Activated naive CD4-positive, alpha-beta T cell treated with anti-CD3 and anti-CD28 coated beads for 36 hours (primary cell): ENCODE measurements around the gene LSM8. TPM values are rescaled to one million over a fixed set of nuclear protein-coding genes. Genes with fewer than 3 reads are reported as not detected.
"Not testable (repeated sequence)": the region's sequence is repeated elsewhere in the genome, so short reads cannot be mapped to it uniquely, and the experiment has no call there.

Experiments
- CTCF ChIA-PET: fragments of 350-600 bp; sonication (Branson Sonifier 250); formaldehyde crosslinking; loops from one replicate; lab custom pipeline; 2021; ENCODE audit warnings: antibody characterized with exemption; lab: Charles Lee
- DNase-seq: peaks from one replicate; pipeline ENCODE4 v3.0.0-alpha.2; 2020
- H3K27ac Mint-ChIP-seq: one replicate; pipeline ENCODE4 v1.8.0; 2021; ENCODE audit warnings: mild to moderate bottlenecking, mixed read lengths
- H3K27me3 Mint-ChIP-seq: one replicate; pipeline ENCODE4 v1.8.0; 2021; ENCODE audit warnings: low read depth, mixed read lengths
- H3K36me3 Mint-ChIP-seq: one replicate; pipeline ENCODE4 v1.8.0; 2021; ENCODE audit warnings: low read depth, mixed read lengths
- H3K4me1 Mint-ChIP-seq: one replicate; pipeline ENCODE4 v1.8.0; 2021; ENCODE audit warnings: low read depth, mixed read lengths
- H3K4me3 Mint-ChIP-seq: one replicate; pipeline ENCODE4 v1.8.0; 2021; ENCODE audit warnings: mild to moderate bottlenecking, moderate library complexity, mixed read lengths
- H3K9me3 Mint-ChIP-seq: one replicate; pipeline ENCODE4 v1.8.0; 2021; ENCODE audit warnings: mixed read lengths
- intact Hi-C: fragments of 100-400 bp; cut with micrococcal nuclease; formaldehyde crosslinking; loops from one replicate; pipeline ENCODE4 v1.15.1; 2023
- total RNA-seq, 2 experiments: library from RNA; stranded (reverse); gene quantifications; one replicate each; pipeline ENCODE4 v1.2.3, GENCODE V29; 2021

The LSM8 gene
- total RNA-seq = 10 to 100 TPM; 39.1 to 43.3 TPM

- peak within 1 kb of the TSS; percentile 98 for H3K27ac Mint-ChIP-seq
- H3K27me3 Mint-ChIP-seq = no peaks in the 10 kb centered on the region
- intact Hi-C loops = loop anchor here (1.0 to 10.0 kb wide), 7 partner anchors 12 to 1969 kb away; partner anchors contain the start of genes CAPZA2, ST7 and TES
- H3K9me3 Mint-ChIP-seq = no peaks in the 10 kb centered on the region
- peak; percentile 98 for DNase-seq
- CTCF ChIA-PET = interaction anchor here (1.4 kb wide), 1 partner anchor 14 kb away, joined by 4 read pairs; no protein-coding TSS in a partner anchor
- peak within 1 kb of the TSS; percentile 95 for H3K4me3 Mint-ChIP-seq
- peaks cover 32% of the 10 kb centered on the region for H3K4me1 Mint-ChIP-seq
- H3K36me3 Mint-ChIP-seq = peaks cover 25% of the 10 kb centered on the region
Measured at GRCh38 chr7:118183786-118184564, at the start of gene LSM8. Gene LSM8 (plus strand): TSS chr7:118184164. CDS start chr7:118184224, 60 bp downstream.

- DNase-seq, H3K9me3 Mint-ChIP-seq, CTCF ChIA-PET, H3K27ac Mint-ChIP-seq, intact Hi-C loops, H3K4me3 Mint-ChIP-seq, H3K36me3 Mint-ChIP-seq, H3K4me1 Mint-ChIP-seq, H3K27me3 Mint-ChIP-seq: not testable (repeated sequence)
Measured at GRCh38 chr7:118134420-118134819, 49.5 kb upstream of the LSM8 start.

- CTCF ChIA-PET = no interaction called here
- no peaks in the 10 kb centered on the region for H3K4me1 Mint-ChIP-seq
- intact Hi-C loops = no loop called here
- H3K4me3 Mint-ChIP-seq = no peak overlapping the region
- peaks cover 8% of the 10 kb centered on the region for H3K27me3 Mint-ChIP-seq
- no peaks in the 10 kb centered on the region for H3K36me3 Mint-ChIP-seq
- no peaks in the 10 kb centered on the region for H3K9me3 Mint-ChIP-seq
- DNase-seq = no peak
- no peak overlapping the region for H3K27ac Mint-ChIP-seq
Measured at GRCh38 chr7:118140468-118140867, 43.5 kb upstream of the LSM8 start.

- Mint-ChIP-seq H3K36me3 (no peaks in the 10 kb centered on the region), H3K27me3 (peaks cover 8% of the 10 kb centered on the region), H3K4me3 (no peak overlapping the region), H3K4me1 (no peaks in the 10 kb centered on the region), H3K27ac (no peak overlapping the region), H3K9me3 (no peaks in the 10 kb centered on the region)
- no peak for DNase-seq
- intact Hi-C loops = no loop called here
- CTCF ChIA-PET = no interaction called here
Measured at GRCh38 chr7:118142012-118142411, 42.0 kb upstream of the LSM8 start.

- intact Hi-C loops = no loop called here
- H3K9me3 Mint-ChIP-seq = no peaks in the 10 kb centered on the region
- CTCF ChIA-PET = no interaction called here
Measured at GRCh38 chr7:118148930-118149329, 35.0 kb upstream of the LSM8 start.

GRCh38 chr7:118149394-118149793 lies 34.6 kb upstream of the LSM8 start:
- no peaks in the 10 kb centered on the region for H3K36me3 Mint-ChIP-seq
- intact Hi-C loops = no loop called here
- CTCF ChIA-PET = no interaction called here
- no peak overlapping the region for H3K4me3 Mint-ChIP-seq
- H3K27ac Mint-ChIP-seq = no peak overlapping the region
- no peak for DNase-seq
- H3K27me3 Mint-ChIP-seq = peaks cover 5% of the 10 kb centered on the region
- no peaks in the 10 kb centered on the region for H3K9me3 Mint-ChIP-seq
- no peaks in the 10 kb centered on the region for H3K4me1 Mint-ChIP-seq

More at GRCh38 chr7:118148930-118149329, 35.0 kb upstream of the LSM8 start:
- no peak for DNase-seq
- Mint-ChIP-seq H3K36me3 (no peaks in the 10 kb centered on the region), H3K4me3 (no peak overlapping the region), H3K27ac (no peak overlapping the region), H3K27me3 (peaks cover 5% of the 10 kb centered on the region), H3K4me1 (no peaks in the 10 kb centered on the region)

- H3K9me3 Mint-ChIP-seq = no peaks in the 10 kb centered on the region
- no peaks in the 10 kb centered on the region for H3K36me3 Mint-ChIP-seq
- H3K4me1 Mint-ChIP-seq = no peaks in the 10 kb centered on the region
- DNase-seq = no peak
- H3K27me3 Mint-ChIP-seq = peaks cover 14% of the 10 kb centered on the region
- H3K4me3 Mint-ChIP-seq = no peak overlapping the region
- intact Hi-C loops = no loop called here
- CTCF ChIA-PET = interaction anchor here (0.7 to 1.2 kb wide), 3 partner anchors 9 to 967 kb away, joined by 3 to 4 read pairs (median 3); no protein-coding TSS in a partner anchor
- no peak overlapping the region for H3K27ac Mint-ChIP-seq
Measured at GRCh38 chr7:118151671-118152070, 32.3 kb upstream of the LSM8 start.

- CTCF ChIA-PET = interaction anchor here (0.7 to 1.2 kb wide), 4 partner anchors 8 to 967 kb away, joined by 3 to 4 read pairs (median 4); no protein-coding TSS in a partner anchor
- H3K27ac Mint-ChIP-seq = no peak overlapping the region
- H3K4me1 Mint-ChIP-seq = no peaks in the 10 kb centered on the region
- peaks cover 14% of the 10 kb centered on the region for H3K27me3 Mint-ChIP-seq
- intact Hi-C loops = no loop called here
- DNase-seq = no peak
- H3K36me3 Mint-ChIP-seq = no peaks in the 10 kb centered on the region
- H3K4me3 Mint-ChIP-seq = no peak overlapping the region
- H3K9me3 Mint-ChIP-seq = no peaks in the 10 kb centered on the region
Measured at GRCh38 chr7:118152149-118152548, 31.8 kb upstream of the LSM8 start.

- peaks cover 14% of the 10 kb centered on the region for H3K27me3 Mint-ChIP-seq
- CTCF ChIA-PET = interaction anchor here (0.5 to 1.2 kb wide), 3 partner anchors 8 to 416 kb away, joined by 3 to 6 read pairs (median 4); no protein-coding TSS in a partner anchor
- intact Hi-C loops = loop anchor here (1.0 kb wide), 5 partner anchors 402 to 1222 kb away; no protein-coding TSS in a partner anchor
Measured at GRCh38 chr7:118152654-118153053, 31.3 kb upstream of the LSM8 start.

GRCh38 chr7:118153551-118154177 lies 30.3 kb upstream of the LSM8 start:
- H3K4me1 Mint-ChIP-seq = no peaks in the 10 kb centered on the region
- CTCF ChIA-PET = interaction anchor here (0.6 to 1.4 kb wide), 9 partner anchors 14 to 787 kb away, joined by 3 to 5 read pairs (median 3); no protein-coding TSS in a partner anchor
- DNase-seq = peak; percentile 40
- peaks cover 2% of the 10 kb centered on the region for H3K36me3 Mint-ChIP-seq
- H3K4me3 Mint-ChIP-seq = no peak overlapping the region
- peaks cover 3% of the 10 kb centered on the region for H3K9me3 Mint-ChIP-seq
- H3K27ac Mint-ChIP-seq = no peak overlapping the region
- intact Hi-C loops = loop anchor here (1.0 kb wide), 5 partner anchors 403 to 1223 kb away; no protein-coding TSS in a partner anchor
- peaks cover 14% of the 10 kb centered on the region for H3K27me3 Mint-ChIP-seq

More at GRCh38 chr7:118152654-118153053, 31.3 kb upstream of the LSM8 start:
- no peaks in the 10 kb centered on the region for H3K4me1 Mint-ChIP-seq
- no peaks in the 10 kb centered on the region for H3K36me3 Mint-ChIP-seq
- no peak overlapping the region for H3K27ac Mint-ChIP-seq
- no peak for DNase-seq
- H3K4me3 Mint-ChIP-seq = no peak overlapping the region
- H3K9me3 Mint-ChIP-seq = no peaks in the 10 kb centered on the region

- Mint-ChIP-seq H3K4me3 (no peak overlapping the region), H3K36me3 (peaks cover 2% of the 10 kb centered on the region), H3K9me3 (peaks cover 6% of the 10 kb centered on the region), H3K27ac (no peak overlapping the region), H3K27me3 (peaks cover 16% of the 10 kb centered on the region), H3K4me1 (no peaks in the 10 kb centered on the region)
- no peak for DNase-seq
- intact Hi-C loops = no loop called here
- CTCF ChIA-PET = no interaction called here
Measured at GRCh38 chr7:118158766-118159165, 25.2 kb upstream of the LSM8 start.

- Mint-ChIP-seq H3K36me3 (no peaks in the 10 kb centered on the region), H3K27me3 (peaks cover 34% of the 10 kb centered on the region), H3K27ac (no peak overlapping the region), H3K4me3 (no peak overlapping the region), H3K4me1 (no peaks in the 10 kb centered on the region), H3K9me3 (no peaks in the 10 kb centered on the region)
- intact Hi-C loops = no loop called here
- CTCF ChIA-PET = no interaction called here
- DNase-seq = no peak
Measured at GRCh38 chr7:118169146-118169545, 14.8 kb upstream of the LSM8 start.
